Mononuclear cell (primary cell): ENCODE measurements around the gene NDUFA11. TPM values are rescaled to one million over a fixed set of nuclear protein-coding genes. Genes with fewer than 3 reads are reported as not detected.

Experiments
- H3K27me3 ChIP-seq: 2 replicates; pipeline ENCODE4 v1.6.0; 2011; ENCODE audit warnings: low read length, control low read depth; ENCODE audit not compliant: insufficient read depth
- H3K4me1 ChIP-seq: 2 replicates; pipeline ENCODE4 v1.5.1; 2011; ENCODE audit warnings: mild to moderate bottlenecking, low read length, control low read depth; ENCODE audit not compliant: insufficient read depth
- H3K4me3 ChIP-seq: 2 replicates; pipeline ENCODE4 v1.5.1; 2011; ENCODE audit warnings: mild to moderate bottlenecking, low read length, moderate library complexity
- H3K9me3 ChIP-seq: 2 replicates; pipeline ENCODE4 v1.5.1; 2011; ENCODE audit warnings: low read depth, mild to moderate bottlenecking, control low read depth, low read length
- total RNA-seq: library from RNA; depleted of rRNA; stranded (reverse); fragments of >200 nt; gene quantifications from one replicate; pipeline ENCODE4 v1.2.3, GENCODE V29; 2012

Gene NDUFA11
- total RNA-seq, 1 donor = 59.5 TPM

GRCh38 chr19:5922161-5922545 is 18.6 kb upstream of the NDUFA11 start:
- Histone ChIP-seq H3K4me3 (no peak overlapping the region), H3K9me3 (no peaks in the 10 kb centered on the region), H3K4me1 (no peaks in the 10 kb centered on the region)

GRCh38 chr19:5921516-5922160 is 18.0 kb upstream of the NDUFA11 start:
- Histone ChIP-seq H3K4me3 (no peak overlapping the region), H3K9me3 (no peaks in the 10 kb centered on the region), H3K4me1 (no peaks in the 10 kb centered on the region), H3K27me3 (no peaks in the 10 kb centered on the region)

More at GRCh38 chr19:5922161-5922545, 18.6 kb upstream of the NDUFA11 start:
- H3K27me3 ChIP-seq = no peaks in the 10 kb centered on the region

- Histone ChIP-seq H3K4me1 (no peaks in the 10 kb centered on the region), H3K27me3 (no peaks in the 10 kb centered on the region), H3K9me3 (no peaks in the 10 kb centered on the region), H3K4me3 (no peak overlapping the region)
Observed at GRCh38 chr19:5918463-5919079, 15.0 kb upstream of the NDUFA11 start.

- Histone ChIP-seq H3K9me3 (no peaks in the 10 kb centered on the region), H3K27me3 (no peaks in the 10 kb centered on the region), H3K4me1 (no peaks in the 10 kb centered on the region), H3K4me3 (no peak overlapping the region)
Observed at GRCh38 chr19:5917431-5918107, 14.0 kb upstream of the NDUFA11 start.

GRCh38 chr19:5916181-5916708 is 12.7 kb upstream of the NDUFA11 start:
- Histone ChIP-seq H3K27me3 (no peaks in the 10 kb centered on the region), H3K4me3 (no peak overlapping the region), H3K9me3 (no peaks in the 10 kb centered on the region), H3K4me1 (no peaks in the 10 kb centered on the region)

- H3K27me3 ChIP-seq = no peaks in the 10 kb centered on the region
- H3K4me1 ChIP-seq = no peaks in the 10 kb centered on the region
- no peaks in the 10 kb centered on the region for H3K9me3 ChIP-seq
- H3K4me3 ChIP-seq = no peak overlapping the region
Observed at GRCh38 chr19:5915782-5916165, 12.2 kb upstream of the NDUFA11 start.

- Histone ChIP-seq H3K4me3 (no peak overlapping the region), H3K27me3 (no peaks in the 10 kb centered on the region), H3K4me1 (no peaks in the 10 kb centered on the region), H3K9me3 (no peaks in the 10 kb centered on the region)
Observed at GRCh38 chr19:5914946-5915781, 11.6 kb upstream of the NDUFA11 start.

GRCh38 chr19:5914358-5914774 is 10.8 kb upstream of the NDUFA11 start:
- Histone ChIP-seq H3K27me3 (no peaks in the 10 kb centered on the region), H3K9me3 (no peaks in the 10 kb centered on the region), H3K4me1 (no peaks in the 10 kb centered on the region), H3K4me3 (no peak overlapping the region)

GRCh38 chr19:5913739-5914357 is 10.3 kb upstream of the NDUFA11 start, which contains the start of gene CAPS:
CAPS (plus strand) TSS chr19:5914254; CDS start chr19:5914407, 153 bp downstream.
- Histone ChIP-seq H3K9me3 (no peaks in the 10 kb centered on the region), H3K4me1 (no peaks in the 10 kb centered on the region)

GRCh38 chr19:5911366-5911765 is 7.8 kb upstream of the NDUFA11 start:
- Histone ChIP-seq H3K27me3 (no peaks in the 10 kb centered on the region), H3K4me1 (peaks cover 2% of the 10 kb centered on the region), H3K9me3 (no peaks in the 10 kb centered on the region), H3K4me3 (no peak overlapping the region)

More at GRCh38 chr19:5913739-5914357, 10.3 kb upstream of the NDUFA11 start, which contains the start of gene CAPS:
- Histone ChIP-seq H3K27me3 (no peaks in the 10 kb centered on the region), H3K4me3 (no peak within 1 kb of the TSS)

- Histone ChIP-seq H3K4me1 (peaks cover 10% of the 10 kb centered on the region), H3K27me3 (no peaks in the 10 kb centered on the region), H3K4me3 (no peak overlapping the region), H3K9me3 (no peaks in the 10 kb centered on the region)
Observed at GRCh38 chr19:5910638-5910907, 7.0 kb upstream of the NDUFA11 start.

GRCh38 chr19:5908773-5909442 is 5.3 kb upstream of the NDUFA11 start:
- H3K4me3 ChIP-seq = no peak overlapping the region

GRCh38 chr19:5907241-5907640 is 3.7 kb upstream of the NDUFA11 start:
- Histone ChIP-seq H3K4me3 (no peak overlapping the region), H3K4me1 (peaks cover 26% of the 10 kb centered on the region), H3K9me3 (no peaks in the 10 kb centered on the region), H3K27me3 (no peaks in the 10 kb centered on the region)

More at GRCh38 chr19:5908773-5909442, 5.3 kb upstream of the NDUFA11 start:
- Histone ChIP-seq H3K9me3 (no peaks in the 10 kb centered on the region), H3K4me1 (peaks cover 15% of the 10 kb centered on the region), H3K27me3 (no peaks in the 10 kb centered on the region)
